ACHN (cell line): ENCODE results near the gene SRSF2.
"Not testable (repeated sequence)": the region's sequence is repeated elsewhere in the genome, so short reads cannot be mapped to it uniquely, and the experiment has no call there.

Experiments
- DNase-seq: peaks from one replicate; pipeline ENCODE4 v3.0.0-alpha.2; 2015
- in situ Hi-C: cut with HindIII; loops from 2 replicates; pipeline ENCODE4 v1.10.0; 2017; ENCODE audit warnings: low sequenced_read_pairs, low pct_ligation_motif_present, low pct_unique_long_range_greater_than_20kb

Gene SRSF2

DNA sequence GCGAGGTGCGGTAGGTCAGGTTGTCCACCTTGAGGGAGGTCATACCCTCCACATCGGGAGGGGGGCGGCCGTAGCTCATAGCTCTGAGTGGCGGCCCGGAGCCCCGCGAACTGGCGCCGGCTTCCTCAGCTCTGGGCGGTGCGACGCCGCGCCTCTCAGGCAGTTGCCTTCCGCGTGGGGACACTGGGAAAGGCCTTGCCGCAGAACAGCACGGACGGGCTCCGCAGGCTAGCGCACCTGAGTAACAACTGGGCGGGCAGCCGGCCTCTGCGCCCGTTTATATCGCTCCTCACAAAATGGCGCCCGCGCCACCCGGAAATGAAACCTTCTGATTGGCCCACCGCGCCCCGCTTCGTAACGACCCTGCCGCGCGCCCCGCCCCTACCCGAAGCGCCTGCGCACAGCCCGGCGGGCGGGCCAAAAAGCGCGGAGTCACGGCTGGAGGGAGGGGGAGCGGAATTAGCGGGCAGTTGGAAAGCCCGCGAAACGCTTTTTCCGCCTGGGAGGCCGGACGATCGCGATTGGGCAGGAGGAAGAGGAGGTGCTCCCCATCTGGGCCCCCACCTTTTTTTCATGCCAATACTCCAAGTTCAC lies at the start of gene SRSF2:
TSS of gene SRSF2 (minus strand) at position 250 of the 594 bp plus-strand sequence. CDS start at position 79, 171 bp downstream.
- peak; percentile 99 for DNase-seq
- in situ Hi-C loops: no loop called here

- in situ Hi-C loops: no loop called here
- DNase-seq: no peak
These were observed 47.8 kb upstream of the SRSF2 start for GRCh38 chr17:76784926-76785325.

DNA sequence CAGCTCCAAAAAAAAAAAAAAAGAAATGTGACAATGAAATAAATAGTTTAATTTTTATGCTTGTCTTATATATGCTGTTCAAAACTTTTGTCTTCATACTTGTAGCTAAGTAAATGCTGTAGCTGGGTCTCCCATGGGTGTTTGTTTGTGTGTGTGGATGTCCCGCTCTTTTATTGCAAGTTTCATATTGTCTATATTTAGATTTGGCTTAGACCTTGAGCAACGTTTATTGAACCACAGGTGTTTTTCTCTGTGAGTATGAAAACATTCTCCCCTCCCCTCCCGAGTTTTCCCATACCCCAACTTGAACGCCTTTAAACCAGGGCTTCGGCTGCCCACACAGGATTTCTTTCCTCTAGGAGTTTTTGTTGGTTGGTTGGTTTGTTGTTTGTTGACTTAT lies 46.0 kb upstream of the SRSF2 start:
- in situ Hi-C loops: no loop called here
- no peak for DNase-seq

DNA sequence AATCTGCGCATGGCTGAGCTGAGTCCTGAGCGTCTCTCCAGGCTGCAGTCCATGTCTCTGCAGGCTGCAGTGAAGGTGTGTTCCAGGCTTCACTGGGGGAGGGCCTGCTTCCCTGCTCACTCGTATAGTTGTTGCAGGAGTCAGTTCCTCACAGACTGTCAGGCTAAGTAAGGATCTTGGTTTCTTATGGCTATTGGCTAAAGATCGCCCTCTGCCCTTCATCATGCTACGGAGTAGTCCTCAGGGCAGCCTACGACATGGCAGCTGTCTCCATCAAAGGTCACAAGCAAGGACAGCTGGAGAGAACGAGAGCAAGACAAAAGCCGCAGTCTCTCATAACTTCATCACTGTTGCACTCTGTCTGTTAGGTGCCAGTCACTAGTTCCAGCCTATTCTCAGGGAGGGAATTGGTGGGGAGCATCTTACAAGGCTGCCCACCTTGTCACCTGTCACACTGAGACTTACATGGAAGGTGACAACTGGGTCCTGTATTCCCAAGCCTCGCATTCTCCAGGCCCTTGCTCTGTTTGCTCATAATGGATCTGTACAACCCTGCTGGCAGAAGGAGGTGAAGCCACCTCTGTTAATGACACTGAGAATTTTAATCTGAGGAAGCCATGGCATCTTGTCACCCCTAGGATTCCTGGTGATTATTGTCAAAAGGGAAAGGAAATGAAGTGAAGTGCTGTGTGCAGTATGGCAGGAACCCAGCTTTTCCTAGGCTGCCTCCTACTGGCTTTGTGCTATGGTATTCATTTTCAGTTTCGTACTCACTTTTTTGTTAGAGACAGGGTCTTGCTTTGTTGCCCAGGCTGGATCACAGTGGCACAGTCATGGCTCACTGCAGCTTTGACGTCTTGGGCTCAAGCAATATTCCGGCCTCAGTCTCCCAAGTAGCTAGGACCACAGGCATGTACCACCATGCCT lies 44.2 kb upstream of the SRSF2 start:
- in situ Hi-C loops: no loop called here
- peak; percentile 19 for DNase-seq

GRCh38 chr17:76775021-76775600 lies 38.0 kb upstream of the SRSF2 start:
- in situ Hi-C loops: no loop called here
- no peak for DNase-seq

DNA sequence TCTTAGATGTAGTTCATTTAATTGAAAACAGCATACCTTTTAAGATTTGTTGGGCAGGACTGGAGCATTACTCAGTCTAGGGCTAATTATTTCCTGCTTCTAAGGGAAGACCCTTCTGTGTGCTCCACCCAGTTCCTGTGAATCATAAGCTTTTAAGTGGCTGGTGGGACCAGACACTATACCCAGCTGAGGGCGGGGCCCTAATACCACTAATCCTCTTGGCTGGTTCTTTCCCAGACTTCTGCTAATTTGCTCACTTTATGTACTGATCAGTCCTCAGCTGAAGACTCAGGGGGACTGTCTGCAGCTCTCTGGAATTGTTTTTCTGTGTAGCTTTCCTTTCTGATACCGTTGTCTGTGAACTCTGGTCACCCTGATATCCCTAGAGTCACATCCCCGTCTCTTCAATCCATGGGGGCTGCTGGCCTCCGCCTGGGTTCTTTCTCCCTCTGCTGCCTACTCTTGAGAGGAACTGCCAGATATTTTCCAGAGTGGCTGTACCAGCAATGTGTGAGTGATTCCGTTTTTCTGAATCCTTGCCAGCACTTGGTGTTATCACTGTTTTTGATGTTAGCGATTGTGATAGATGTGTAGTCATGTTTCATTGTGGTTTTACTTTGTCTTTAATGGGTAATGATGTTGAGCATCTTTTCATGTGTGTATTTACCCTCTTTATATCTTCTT lies 35.9 kb upstream of the SRSF2 start:
- in situ Hi-C loops: no loop called here
- peak; percentile 89 for DNase-seq

GRCh38 chr17:76758570-76758969 lies 21.4 kb upstream of the SRSF2 start:
- in situ Hi-C loops: no loop called here

DNA sequence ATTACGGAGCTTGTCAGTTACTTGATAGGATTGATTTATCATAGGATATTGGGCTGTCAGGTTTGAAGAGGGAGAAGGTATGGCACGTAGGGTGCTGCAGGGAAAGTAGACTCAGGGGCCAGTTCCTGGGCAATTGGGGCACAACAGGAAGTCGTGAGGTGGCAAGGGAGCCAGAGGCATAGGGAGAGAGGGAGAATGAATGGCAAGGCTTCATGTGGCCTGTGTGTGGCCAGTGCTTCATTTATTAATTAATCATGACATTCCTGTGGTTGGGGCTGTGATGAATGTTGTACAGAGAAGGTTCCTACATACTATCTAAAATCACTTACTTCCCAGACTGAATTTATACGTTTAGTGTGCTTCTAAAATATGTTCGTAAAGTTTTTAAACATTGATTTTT lies 20.1 kb upstream of the SRSF2 start:
- in situ Hi-C loops: no loop called here
- no peak for DNase-seq

More at GRCh38 chr17:76758570-76758969, 21.4 kb upstream of the SRSF2 start:
- no peak for DNase-seq

GRCh38 chr17:76755285-76755684 lies 18.2 kb upstream of the SRSF2 start:
- in situ Hi-C loops: no loop called here
- no peak for DNase-seq

DNA sequence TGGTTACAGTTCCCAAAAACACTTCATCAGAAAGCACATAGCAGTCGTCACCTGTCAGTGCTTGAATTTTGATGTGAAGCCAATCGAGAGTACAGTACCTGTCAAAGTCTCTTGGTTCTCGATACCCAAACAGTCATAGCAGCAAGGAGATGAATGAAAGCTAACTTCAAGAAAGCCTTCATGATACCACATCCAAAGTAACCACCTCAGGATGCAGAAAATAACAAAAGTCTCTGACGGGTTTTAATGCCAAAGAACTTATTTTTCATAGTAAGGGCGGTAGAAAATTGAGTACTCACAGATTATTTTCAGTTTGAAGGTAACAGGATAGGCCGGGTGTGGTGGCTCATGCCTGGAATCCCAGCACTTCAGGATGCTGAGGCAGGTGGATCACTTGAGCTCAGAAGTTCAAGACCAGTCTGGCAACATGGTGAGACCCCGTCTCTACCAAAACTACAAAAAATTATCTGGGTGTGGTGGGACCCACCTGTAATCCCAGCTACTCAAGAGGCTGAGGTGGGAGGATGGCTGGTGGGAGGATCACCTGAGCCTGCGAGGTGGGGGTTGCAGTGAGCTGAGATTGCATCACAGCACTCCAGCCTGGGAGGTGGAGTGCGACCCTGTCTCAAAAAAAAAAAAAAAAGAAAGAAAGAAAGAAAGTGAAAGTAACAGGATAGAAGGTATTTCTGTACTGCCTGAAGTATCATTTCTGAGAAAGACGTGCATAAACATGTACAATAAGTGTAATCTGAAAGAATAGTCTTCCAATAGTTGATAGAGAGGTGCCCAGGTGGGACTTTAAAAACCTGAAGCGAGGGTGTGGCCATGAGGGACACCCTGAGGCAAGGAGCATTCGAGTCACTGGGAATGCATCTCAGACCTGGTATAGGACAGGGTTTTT lies 16.2 kb upstream of the SRSF2 start:
- in situ Hi-C loops: no loop called here
- DNase-seq: no peak

GRCh38 chr17:76752006-76752405 lies 14.9 kb upstream of the SRSF2 start:
- DNase-seq: no peak
- in situ Hi-C loops: no loop called here

- no peak for DNase-seq
- in situ Hi-C loops: no loop called here
These were observed 14.4 kb upstream of the SRSF2 start for GRCh38 chr17:76751416-76751993.

GRCh38 chr17:76748657-76749056 lies 11.5 kb upstream of the SRSF2 start:
- in situ Hi-C loops: no loop called here

DNA sequence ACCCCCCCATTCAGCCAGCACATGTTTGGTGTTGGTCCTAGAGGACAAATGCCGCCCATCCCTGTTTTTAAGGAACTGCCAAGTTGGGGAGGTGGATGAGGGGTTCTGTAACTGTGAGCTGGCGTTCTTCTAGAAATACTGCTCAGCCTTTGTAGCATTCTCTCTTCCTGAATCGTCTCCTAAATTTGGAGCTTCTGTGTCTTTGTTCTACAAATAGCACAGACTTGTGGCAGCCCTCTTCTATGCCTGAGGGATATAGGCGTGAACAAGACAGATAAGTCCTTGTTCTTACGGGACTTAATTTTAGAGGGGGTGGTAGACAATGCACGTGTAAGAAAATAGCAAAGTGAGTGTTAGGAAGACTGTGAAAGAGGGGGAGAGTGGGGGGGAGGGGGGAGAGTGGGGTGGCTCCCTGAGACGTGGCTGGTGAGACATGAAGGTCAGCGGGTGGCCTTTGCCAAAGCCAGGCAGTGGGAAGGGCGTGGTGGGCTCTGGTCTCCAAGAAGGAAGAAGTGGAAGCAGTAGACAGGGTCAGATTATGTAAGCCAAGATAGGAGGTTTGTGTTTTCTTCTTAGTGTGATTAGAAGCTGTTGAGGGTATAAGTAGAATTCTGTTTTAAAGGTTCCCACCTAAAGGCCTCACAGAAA lies 10.7 kb upstream of the SRSF2 start:
- DNase-seq: no peak
- in situ Hi-C loops: no loop called here

More at GRCh38 chr17:76748657-76749056, 11.5 kb upstream of the SRSF2 start:
- no peak for DNase-seq

DNA sequence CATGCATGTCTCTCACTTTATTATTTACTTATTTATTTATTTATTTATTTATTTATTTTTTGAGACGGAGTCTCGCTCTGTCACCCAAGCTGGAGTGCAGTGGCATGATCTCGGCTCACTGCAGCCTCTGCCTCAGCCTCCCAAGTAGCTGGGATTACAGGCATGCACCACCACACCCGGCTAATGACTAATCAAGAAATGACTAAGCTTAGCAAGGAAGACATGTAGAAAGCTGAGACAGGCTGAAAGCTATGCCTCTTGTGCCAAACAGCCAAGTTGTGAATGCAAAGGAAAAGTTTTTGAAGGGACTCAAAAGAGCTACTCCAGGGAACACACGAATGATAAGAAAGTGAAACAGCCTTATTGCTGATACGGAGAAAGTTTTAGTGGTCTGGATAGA lies 8.7 kb upstream of the SRSF2 start:
- in situ Hi-C loops, DNase-seq: not testable (repeated sequence)

DNA sequence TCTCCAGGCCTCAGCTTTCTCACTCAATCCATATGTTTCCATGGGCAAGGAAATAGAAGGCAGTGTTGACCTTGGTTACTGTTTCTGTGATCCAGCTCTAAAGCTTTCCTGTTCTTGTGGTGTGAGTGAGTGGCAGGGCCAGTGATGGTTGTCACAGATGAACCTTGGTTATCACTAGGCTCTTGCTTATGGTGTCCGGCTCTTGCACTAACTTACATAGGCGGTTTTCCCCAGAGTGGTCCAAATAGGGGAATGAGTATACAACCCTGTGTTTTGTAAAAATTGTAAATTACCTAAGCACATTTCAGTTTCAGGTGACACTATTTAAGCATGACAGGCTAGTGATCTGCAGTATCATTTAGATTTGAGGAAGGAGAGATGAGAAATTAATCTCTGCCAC lies 7.6 kb upstream of the SRSF2 start:
- in situ Hi-C loops: no loop called here
- DNase-seq: no peak

DNA sequence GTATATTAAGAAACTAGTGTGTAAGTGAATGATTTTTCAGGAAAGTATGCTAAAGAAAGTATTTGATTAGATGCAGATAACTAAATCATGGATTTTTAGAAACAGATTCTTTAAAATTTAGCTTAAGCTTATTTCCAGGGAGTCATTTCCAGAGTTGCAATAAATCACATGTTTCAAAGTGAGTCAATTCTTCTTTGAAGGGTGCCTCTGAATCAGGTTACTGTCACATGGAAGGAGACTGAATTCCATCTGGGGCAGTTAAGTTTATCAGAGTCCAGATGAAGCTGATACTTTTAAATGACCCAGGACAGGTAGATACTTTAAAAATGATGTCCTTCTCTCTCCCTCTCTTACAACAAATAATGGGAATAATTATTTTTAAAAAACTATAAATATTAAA lies 5.8 kb upstream of the SRSF2 start:
- DNase-seq: no peak
- in situ Hi-C loops: no loop called here
